HepG2 (cell line): ENCODE data around the gene NPB. TPM values are rescaled to one million over a fixed set of nuclear protein-coding genes. Genes with fewer than 3 reads are reported as not detected.
A peak's percentile ranks its signal among the peaks of the same experiment; 100 is the strongest.

Experiments used
- ARNTL ChIP-seq: sonication (generic); formaldehyde crosslinking; IDR thresholded peaks from 2 replicates; pipeline ENCODE4 v1.4.0; 2020; ENCODE audit warnings: mild to moderate bottlenecking, missing genetic modification reagents
- IRF1 ChIP-seq: sonication (generic); formaldehyde crosslinking; IDR thresholded peaks from 2 replicates; pipeline ENCODE4 v1.4.0; 2020; ENCODE audit warnings: low read depth, mild to moderate bottlenecking, missing genetic modification reagents
- JUND ChIP-seq: sonication (generic); formaldehyde crosslinking; IDR thresholded peaks from 2 replicates; pipeline ENCODE4 v1.8.0; 2022; ENCODE audit warnings: mild to moderate bottlenecking, missing genetic modification reagents
- MLXIP ChIP-seq: sonication (generic); formaldehyde crosslinking; IDR thresholded peaks from 2 replicates; pipeline ENCODE4 v1.9.0; 2021; ENCODE audit warnings: missing genetic modification reagents, borderline replicate concordance
- SOX6 ChIP-seq, 2 experiments: fragments of 450-650 bp in 1 of 2; sonication (generic) in 1 of 2; formaldehyde crosslinking in 1 of 2; IDR thresholded peaks; 2 replicates each; pipeline versions ENCODE4 v1.4.0 to v1.6.1; 2017 to 2020; ENCODE audit warnings: antibody characterized with exemption in 1 of 2, mild to moderate bottlenecking in 1 of 2, missing genetic modification reagents in 1 of 2
- STAT5B ChIP-seq: sonication (generic); formaldehyde crosslinking; IDR thresholded peaks from 2 replicates; pipeline ENCODE4 v1.4.0; 2020; ENCODE audit warnings: missing genetic modification reagents
- TEAD3 ChIP-seq: optimal IDR thresholded peaks from 2 replicates; pipeline ENCODE3; 2016; ENCODE audit warnings: borderline replicate concordance
- ZBTB10 ChIP-seq: sonication (generic); formaldehyde crosslinking; IDR thresholded peaks from 2 replicates; pipeline ENCODE4 v1.4.0; 2020; ENCODE audit warnings: missing genetic modification reagents, borderline replicate concordance
- ZBTB2 ChIP-seq: sonication (generic); formaldehyde crosslinking; IDR thresholded peaks from 2 replicates; pipeline ENCODE4 v1.8.0; 2022; ENCODE audit warnings: low read depth, missing genetic modification reagents
- ZNF550 ChIP-seq: sonication (generic); formaldehyde crosslinking; IDR thresholded peaks from 2 replicates; pipeline ENCODE4 v1.4.0; 2020; ENCODE audit warnings: mild to moderate bottlenecking, missing genetic modification reagents, borderline replicate concordance
- ZNF580 ChIP-seq: IDR thresholded peaks from 2 replicates; pipeline ENCODE4 v1.6.1; 2016; ENCODE audit warnings: low read depth, borderline replicate concordance
- ZNF597 ChIP-seq: sonication (generic); formaldehyde crosslinking; IDR thresholded peaks from 2 replicates; pipeline ENCODE4 v1.5.0; 2020; ENCODE audit warnings: missing genetic modification reagents
- ZNF639 ChIP-seq: conservative IDR thresholded peaks from 2 replicates; pipeline ENCODE4 v1.6.1; 2018; ENCODE audit warnings: missing genetic modification reagents
- ZNF749 ChIP-seq: sonication (generic); formaldehyde crosslinking; IDR thresholded peaks from 2 replicates; pipeline ENCODE4 v1.8.0; 2022; ENCODE audit warnings: mild to moderate bottlenecking, missing genetic modification reagents, moderate library complexity, borderline replicate concordance
- ZNF772 ChIP-seq: sonication (generic); formaldehyde crosslinking; IDR thresholded peaks from 2 replicates; pipeline ENCODE4 v1.5.0; 2020; ENCODE audit warnings: mild to moderate bottlenecking, missing genetic modification reagents
- ZNF773 ChIP-seq: sonication (generic); formaldehyde crosslinking; IDR thresholded peaks from 2 replicates; pipeline ENCODE4 v1.4.0; 2020; ENCODE audit warnings: missing genetic modification reagents, borderline replicate concordance
- polyA plus RNA-seq, 8 experiments: library from polyadenylated mRNA; depleted of rRNA in 3 of 8; stranded (reverse) in 7 of 8; unstranded in 1 of 8; fragments of >200 nt; fragmentation: Illumina TruSeq in 4 of 8; extraction: Trizol in 4 of 8; gene quantifications; 2 replicates each; pipeline versions ENCODE4 v1.2.1 to v1.2.3, GENCODE V29; 2011 to 2016; ENCODE audit warnings: low read depth in 4 of 8, missing spikeins in 1 of 8, mixed read lengths in 1 of 8; ENCODE audit not compliant: insufficient read depth in 1 of 8
- total RNA-seq, 5 experiments: library from RNA; depleted of rRNA; stranded (reverse); fragments of >200 nt; fragmentation: Illumina TruSeq; extraction: Trizol; gene quantifications; 2 replicates each; pipeline ENCODE4 v1.2.3, GENCODE V29; 2016; ENCODE audit warnings: low read depth in 1 of 5

NPB gene
- total and polyA plus RNA-seq, 2 of the 13 experiments (the other 11 are each of a cell fraction or from before 2014, with no cell fraction given), result 0.11 to 0.93 TPM

GRCh38 chr17:81902023-81902652 lies at the start of gene NPB (continued):
- 0 out of 2 replicates have a peak, but pooled peaks have one; percentile 55 for TF ChIP-seq ZBTB2
- TF ChIP-seq TEAD3 (CRISPR knock-in tag), result no peak
- 0 out of 2 replicates have a peak, but pooled peaks have one; percentile 18 for TF ChIP-seq ZNF580 (CRISPR knock-in tag)
- TF ChIP-seq ZBTB10 (CRISPR knock-in tag), result peak; percentile 87; the same call in 1 of the 2 replicates
- peak; percentile 15; the same call in 1 of the 2 replicates for TF ChIP-seq STAT5B
- peak; percentile 8; the same call in 1 of the 2 replicates for TF ChIP-seq IRF1 (CRISPR knock-in tag)
- TF ChIP-seq ARNTL (CRISPR knock-in tag), result 0 out of 2 replicates have a peak, but pooled peaks have one; percentile 6
- 0 out of 2 replicates have a peak, but pooled peaks have one; percentile 77 for TF ChIP-seq ZNF749 (CRISPR knock-in tag)
- no peak for TF ChIP-seq ZNF597 (CRISPR knock-in tag)
- peak; percentile 9; the same call in 1 of the 2 replicates for TF ChIP-seq MLXIP
- no peak for TF ChIP-seq SOX6 (IDR thresholded peaks at IDR 0.05)
- TF ChIP-seq SOX6 (CRISPR knock-in tag; IDR thresholded peaks at IDR 0.05), result peak; percentile 3; the same call in 1 of the 2 replicates
- peak; percentile 6; the same call in 1 of the 2 replicates for TF ChIP-seq ZNF550 (CRISPR knock-in tag)
- peak; percentile 39; the same call in 1 of the 2 replicates for TF ChIP-seq JUND
- TF ChIP-seq ZNF639 (CRISPR knock-in tag), result 0 out of 2 replicates have a peak, but pooled peaks have one; percentile 20
- no peak; the same call in 1 of the 2 replicates for TF ChIP-seq ZNF773 (CRISPR knock-in tag)
- TF ChIP-seq ZNF772 (CRISPR knock-in tag), result no peak
